NCI-H460 (cell line): Measurements from ENCODE around the gene DBNDD2. TPM values are rescaled to one million over a fixed set of nuclear protein-coding genes. Genes with fewer than 3 reads are reported as not detected.

Experiments used
- DNase-seq: peaks from one replicate; pipeline ENCODE4 v3.0.0-alpha.2; 2016; ENCODE audit warnings: low read depth; ENCODE audit errors: extremely low read depth
- polyA plus RNA-seq: library from polyadenylated mRNA; depleted of rRNA; stranded (reverse); fragments of >200 nt; gene quantifications from 2 replicates; pipeline ENCODE4 v1.2.3, GENCODE V29; 2014; cell fraction: nucleus; rRNA removed
- total RNA-seq: library from RNA; depleted of rRNA; stranded (reverse); fragments of >200 nt; shearing (Covaris generic); gene quantifications from 2 replicates; pipeline ENCODE4 v1.2.3, GENCODE V29; 2014; rRNA removed

Gene DBNDD2
- 16.6 and 17.4 TPM in 2 replicates for total RNA-seq
- 13.6 and 14.8 TPM in 2 replicates for polyA plus RNA-seq

GRCh38 chr20:45407783-45408645, at the start of gene DBNDD2:
Gene DBNDD2 (plus strand): TSS chr20:45408289. CDS start chr20:45408468, 179 bp downstream.
- no peak for DNase-seq

GRCh38 chr20:45359069-45359405, 49.1 kb upstream of the DBNDD2 start:
- DNase-seq, result no peak

- no peak for DNase-seq
Measured at GRCh38 chr20:45359406-45360148, 48.5 kb upstream of the DBNDD2 start.

- DNase-seq, result no peak
Measured at GRCh38 chr20:45361793-45362192, 46.3 kb upstream of the DBNDD2 start.

GRCh38 chr20:45362804-45363610, 45.1 kb upstream of the DBNDD2 start, which contains the start of gene SYS1:
Gene SYS1 (plus strand): TSS chr20:45363156. CDS start chr20:45363532, 376 bp downstream.
- peak; percentile 99 for DNase-seq

GRCh38 chr20:45363611-45364492, 44.2 kb upstream of the DBNDD2 start:
- no peak for DNase-seq

- DNase-seq, result no peak
Measured at GRCh38 chr20:45365444-45365970, 42.6 kb upstream of the DBNDD2 start.

GRCh38 chr20:45366192-45366591, 41.9 kb upstream of the DBNDD2 start:
- DNase-seq, result no peak

- DNase-seq, result no peak
Measured at GRCh38 chr20:45366631-45367030, 41.5 kb upstream of the DBNDD2 start.

GRCh38 chr20:45367126-45367525, 41.0 kb upstream of the DBNDD2 start:
- DNase-seq, result no peak

- no peak for DNase-seq
Measured at GRCh38 chr20:45368221-45368980, 39.7 kb upstream of the DBNDD2 start.

GRCh38 chr20:45370571-45371160, 37.4 kb upstream of the DBNDD2 start:
- no peak for DNase-seq

GRCh38 chr20:45372241-45372640, 35.8 kb upstream of the DBNDD2 start:
- DNase-seq, result no peak

GRCh38 chr20:45372646-45373352, 35.3 kb upstream of the DBNDD2 start:
- no peak for DNase-seq

- DNase-seq, result peak; percentile 88
Measured at GRCh38 chr20:45373353-45374100, 34.6 kb upstream of the DBNDD2 start.

- DNase-seq, result no peak
Measured at GRCh38 chr20:45374101-45374467, 34.0 kb upstream of the DBNDD2 start.

GRCh38 chr20:45374966-45375365, 33.1 kb upstream of the DBNDD2 start:
- no peak for DNase-seq
